Measurements from ENCODE around the gene ZNF207. TPM values are rescaled to one million over a fixed set of nuclear protein-coding genes. Genes with fewer than 3 reads are reported as not detected.

The ZNF207 gene
- total and polyA plus RNA-seq, 9 of the 15 experiments (the other 6 are each of a cell fraction or from before 2014, with no cell fraction given) = 123 to 370 (median 250) TPM

- peak; percentile 48 to 70; a peak in 3 of 4 replicates for TF ChIP-seq MNT (conservative IDR thresholded peaks at IDR 0.05)
- TF ChIP-seq BACH1 (tag; IDR thresholded peaks at IDR 0.05) = no peak
- peak; percentile 98 for TF ChIP-seq ZFX (CRISPR knock-in tag; IDR thresholded peaks at IDR 0.05)
- no peak for TF ChIP-seq ZFP1 (CRISPR knock-in tag; IDR thresholded peaks at IDR 0.05)
- no peak for TF ChIP-seq ZFP36 (IDR thresholded peaks at IDR 0.05; ENCODE audit: low read depth, low read length, partially characterized antibody)
- 0 out of 2 replicates have a peak, but pooled peaks have one; percentile 38 for TF ChIP-seq ZKSCAN1 (IDR thresholded peaks at IDR 0.05; ENCODE audit: low read depth, low read length)
- peak; percentile 41 for TF ChIP-seq HDAC3 (IDR thresholded peaks at IDR 0.05; ENCODE audit: borderline replicate concordance, partially characterized antibody)
- 0 out of 2 replicates have a peak, but pooled peaks have one; percentile 49 for TF ChIP-seq ELF4 (CRISPR knock-in tag; IDR thresholded peaks at IDR 0.05)
- no peak for TF ChIP-seq CBX5 (IDR thresholded peaks at IDR 0.05; ENCODE audit: borderline replicate concordance, low read depth)
- TF ChIP-seq MBD2 (IDR thresholded peaks at IDR 0.05; ENCODE audit: borderline replicate concordance, low read depth) = peak; percentile 60; the same call in 1 of the 2 replicates
- no peak for TF ChIP-seq ETV6 (IDR thresholded peaks at IDR 0.05; ENCODE audit: borderline replicate concordance in 1 of 2, low read depth in 2 of 2, low read length in 1 of 2)
- TF ChIP-seq ETV6 (CRISPR knock-in tag; IDR thresholded peaks at IDR 0.05; ENCODE audit: borderline replicate concordance) = no peak
- TF ChIP-seq CTCFL (IDR thresholded peaks at IDR 0.05; ENCODE audit: borderline replicate concordance, insufficient read depth, low read depth, low read length, poor library complexity, severe bottlenecking) = no peak
- TF ChIP-seq ARID3B (CRISPR knock-in tag; IDR thresholded peaks at IDR 0.05; ENCODE audit: borderline replicate concordance) = no peak; the same call in 1 of the 2 replicates
- no peak; the same call in 1 of the 2 replicates for TF ChIP-seq HMGXB4 (CRISPR knock-in tag; IDR thresholded peaks at IDR 0.05)
- TF ChIP-seq ZC3H11A (IDR thresholded peaks at IDR 0.05; ENCODE audit: low read depth, low read length) = no peak
- no peak for TF ChIP-seq ZNF583 (CRISPR knock-in tag; IDR thresholded peaks at IDR 0.05)
- no peak for TF ChIP-seq DACH1 (IDR thresholded peaks at IDR 0.05; ENCODE audit: partially characterized antibody)
- TF ChIP-seq POLR2AphosphoS2 (IDR thresholded peaks at IDR 0.05; ENCODE audit: low read length) = no peak; the same call in 1 of the 2 replicates
Measured at GRCh38 chr17:32349854-32350665, at the start of gene ZNF207 (continued).
